ENCODE data around the gene IGF2.

Gene IGF2

DNA sequence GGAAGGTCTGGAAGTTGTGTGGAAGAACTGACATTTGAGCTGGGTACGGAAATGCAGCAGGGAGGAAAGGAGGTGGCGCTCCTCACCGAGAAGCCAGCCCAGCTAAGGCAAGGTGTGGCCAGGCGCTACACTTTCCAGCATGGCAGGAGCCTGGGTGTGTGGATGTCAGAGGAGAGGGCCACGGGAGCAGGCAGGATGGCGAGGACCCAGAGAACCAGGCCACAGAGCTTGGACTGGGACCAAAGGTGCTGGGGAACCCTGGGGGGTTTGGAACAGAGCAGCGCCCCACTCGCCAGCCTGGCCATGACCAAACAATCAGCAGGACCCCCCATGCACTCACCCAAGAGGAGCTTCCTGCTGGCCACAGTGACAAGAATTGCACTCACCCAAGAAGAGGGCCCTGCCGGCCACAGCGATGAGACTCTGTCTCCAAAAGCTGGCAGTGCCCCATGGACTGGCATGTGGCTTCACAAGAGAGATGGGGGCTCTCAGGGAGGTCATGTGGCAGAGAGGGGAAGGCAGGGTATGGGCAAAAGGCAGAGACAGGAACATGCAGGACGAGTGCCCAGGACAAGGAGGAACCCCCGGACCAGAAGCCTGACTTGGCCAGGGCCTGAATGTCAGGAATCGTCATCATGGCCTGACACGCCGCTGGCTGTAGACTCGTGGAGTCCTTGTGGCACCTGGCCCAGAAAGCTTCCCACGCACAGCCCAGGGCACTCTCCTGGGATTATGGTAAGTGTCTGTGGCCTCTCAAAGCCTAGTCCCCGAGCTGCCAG is 45.4 kb downstream of the IGF2 start:
- Histone ChIP-seq H3K4me2 (ENCODE audit: low read length) (no peak overlapping the region), H3K4me1 (no peaks in the 10 kb centered on the region), H3K36me3 (ENCODE audit: control insufficient read depth, insufficient read depth, low read length) (no peaks in the 10 kb centered on the region), H3K79me2 (no peaks in the 10 kb centered on the region), H2AFZ (no peak overlapping the region), H3K4me3 (ENCODE audit: low read depth, low read length) (no peak overlapping the region), H3K27me3 (ENCODE audit: control insufficient read depth, insufficient read depth, low read length) (no peaks in the 10 kb centered on the region), H3K9me3 (ENCODE audit: control insufficient read depth, low read length) (no peaks in the 10 kb centered on the region), H3K27ac (no peak overlapping the region), H3K9ac (no peak overlapping the region)
- TF ChIP-seq, protein P1, sequence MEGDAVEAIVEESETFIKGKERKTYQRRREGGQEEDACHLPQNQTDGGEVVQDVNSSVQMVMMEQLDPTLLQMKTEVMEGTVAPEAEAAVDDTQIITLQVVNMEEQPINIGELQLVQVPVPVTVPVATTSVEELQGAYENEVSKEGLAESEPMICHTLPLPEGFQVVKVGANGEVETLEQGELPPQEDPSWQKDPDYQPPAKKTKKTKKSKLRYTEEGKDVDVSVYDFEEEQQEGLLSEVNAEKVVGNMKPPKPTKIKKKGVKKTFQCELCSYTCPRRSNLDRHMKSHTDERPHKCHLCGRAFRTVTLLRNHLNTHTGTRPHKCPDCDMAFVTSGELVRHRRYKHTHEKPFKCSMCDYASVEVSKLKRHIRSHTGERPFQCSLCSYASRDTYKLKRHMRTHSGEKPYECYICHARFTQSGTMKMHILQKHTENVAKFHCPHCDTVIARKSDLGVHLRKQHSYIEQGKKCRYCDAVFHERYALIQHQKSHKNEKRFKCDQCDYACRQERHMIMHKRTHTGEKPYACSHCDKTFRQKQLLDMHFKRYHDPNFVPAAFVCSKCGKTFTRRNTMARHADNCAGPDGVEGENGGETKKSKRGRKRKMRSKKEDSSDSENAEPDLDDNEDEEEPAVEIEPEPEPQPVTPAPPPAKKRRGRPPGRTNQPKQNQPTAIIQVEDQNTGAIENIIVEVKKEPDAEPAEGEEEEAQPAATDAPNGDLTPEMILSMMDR (IDR thresholded peaks at IDR 0.05) = no peak

DNA sequence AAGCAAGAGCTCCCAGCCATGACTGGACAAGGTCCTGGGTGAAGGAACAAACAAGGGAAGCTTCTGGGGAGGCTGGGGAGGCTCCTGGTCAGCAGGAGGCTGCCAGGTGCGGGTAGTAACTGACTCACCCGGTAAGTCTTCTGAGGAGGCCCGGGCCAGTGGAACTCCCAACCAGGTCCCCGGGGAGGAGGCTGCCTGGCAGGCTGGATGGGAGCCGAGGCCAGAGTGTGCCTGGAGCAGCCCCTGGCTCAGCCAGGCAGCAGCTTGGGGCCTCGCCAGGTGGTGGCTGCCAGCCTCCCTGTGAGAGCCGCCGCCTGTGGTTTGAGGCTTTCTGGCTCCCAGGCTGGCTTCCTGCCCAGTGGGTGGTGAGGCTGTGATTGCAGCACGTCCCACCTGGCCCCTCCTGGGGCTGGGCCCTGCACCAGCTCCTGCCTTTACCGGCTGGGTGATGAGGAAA is 46.2 kb downstream of the IGF2 start:
- no peak overlapping the region for H3K27ac ChIP-seq

DNA sequence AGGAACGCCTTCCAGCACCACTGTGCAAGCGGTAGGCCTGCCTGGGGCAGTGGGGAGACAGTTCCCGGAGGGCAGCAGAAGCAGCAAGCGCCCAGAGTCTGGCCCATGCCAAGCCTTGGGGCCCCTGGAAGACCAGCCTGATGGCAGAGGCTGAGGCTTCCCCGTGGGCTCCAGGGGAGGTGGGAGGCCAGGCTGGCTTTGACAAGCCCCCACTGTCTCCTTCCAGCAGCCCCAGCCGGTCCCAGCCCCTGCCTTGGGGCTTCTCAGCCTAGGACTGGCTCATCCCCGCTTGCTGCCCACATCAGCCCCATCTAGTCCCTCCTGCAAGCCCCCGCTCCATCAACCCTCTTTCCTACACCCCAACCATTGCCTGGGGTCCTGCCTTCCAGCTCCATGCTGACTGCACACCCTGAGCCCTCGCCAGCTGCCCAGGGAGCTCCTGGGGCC is 46.7 kb downstream of the IGF2 start:
- Histone ChIP-seq H3K79me2 (no peaks in the 10 kb centered on the region), H3K4me2 (ENCODE audit: low read length) (no peak overlapping the region), H3K27ac (no peak overlapping the region), H2AFZ (no peak overlapping the region), H3K4me1 (no peaks in the 10 kb centered on the region), H3K27me3 (ENCODE audit: control insufficient read depth, insufficient read depth, low read length) (no peaks in the 10 kb centered on the region), H3K9me3 (ENCODE audit: control insufficient read depth, low read length) (no peaks in the 10 kb centered on the region), H3K36me3 (ENCODE audit: control insufficient read depth, insufficient read depth, low read length) (no peaks in the 10 kb centered on the region), H3K9ac (no peak overlapping the region), H3K4me3 (ENCODE audit: low read depth, low read length) (no peak overlapping the region)
- TF ChIP-seq, protein P1 (IDR thresholded peaks at IDR 0.05) = no peak

More for the DNA sequence above, 46.2 kb downstream of the IGF2 start:
- no peaks in the 10 kb centered on the region for H3K9me3 ChIP-seq (ENCODE audit: control insufficient read depth, low read length)
- H3K4me3 ChIP-seq (ENCODE audit: low read depth, low read length) = no peak overlapping the region
- H3K4me2 ChIP-seq (ENCODE audit: low read length) = no peak overlapping the region
- H3K79me2 ChIP-seq = no peaks in the 10 kb centered on the region
- no peaks in the 10 kb centered on the region for H3K27me3 ChIP-seq (ENCODE audit: control insufficient read depth, insufficient read depth, low read length)
- H2AFZ ChIP-seq = no peak overlapping the region
- no peak overlapping the region for H3K9ac ChIP-seq
- H3K36me3 ChIP-seq (ENCODE audit: control insufficient read depth, insufficient read depth, low read length) = no peaks in the 10 kb centered on the region
- TF ChIP-seq, protein P1 (IDR thresholded peaks at IDR 0.05) = no peak
- H3K4me1 ChIP-seq = no peaks in the 10 kb centered on the region

DNA sequence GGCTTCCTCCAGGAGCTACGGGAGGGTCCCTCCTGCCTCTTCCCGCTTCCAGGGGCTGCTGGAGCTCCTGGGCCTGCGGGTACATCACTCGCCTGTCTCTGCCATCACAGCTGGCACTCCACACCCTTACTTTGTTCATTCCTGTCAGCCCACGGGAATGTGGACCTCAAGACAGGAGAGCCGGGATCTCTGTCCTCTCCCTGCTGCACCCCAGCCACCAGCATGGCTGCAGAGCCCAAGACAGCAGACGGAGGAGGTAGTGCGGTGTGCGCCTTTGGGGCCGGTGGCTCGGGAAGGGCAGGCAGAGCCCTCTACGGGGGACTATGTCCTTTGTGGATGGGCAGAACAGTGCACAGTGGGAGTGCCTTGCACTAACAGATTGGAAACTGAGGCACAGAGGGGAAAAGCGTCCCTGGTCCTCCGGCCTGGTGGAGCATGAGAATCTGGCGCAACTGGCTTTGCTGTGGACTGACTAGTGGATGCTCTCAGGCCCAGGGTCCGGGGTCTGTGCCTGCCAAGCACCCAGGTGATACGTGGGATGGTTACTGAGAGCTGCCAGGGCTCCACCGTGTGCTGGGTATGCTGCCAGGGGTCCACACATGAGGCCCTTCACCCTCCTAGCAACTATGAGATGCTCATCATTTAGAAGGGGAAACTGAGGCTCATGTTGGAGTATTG is 47.3 kb downstream of the IGF2 start:
- no peaks in the 10 kb centered on the region for H3K4me1 ChIP-seq
- H3K4me3 ChIP-seq (ENCODE audit: low read depth, low read length) = no peak overlapping the region
- no peaks in the 10 kb centered on the region for H3K36me3 ChIP-seq (ENCODE audit: control insufficient read depth, insufficient read depth, low read length)
- H2AFZ ChIP-seq = no peak overlapping the region
- H3K27me3 ChIP-seq (ENCODE audit: control insufficient read depth, insufficient read depth, low read length) = no peaks in the 10 kb centered on the region
- TF ChIP-seq, protein P1 (IDR thresholded peaks at IDR 0.05) = no peak
- H3K9ac ChIP-seq = no peak overlapping the region
- H3K79me2 ChIP-seq = no peaks in the 10 kb centered on the region
- no peak overlapping the region for H3K27ac ChIP-seq
- no peak overlapping the region for H3K4me2 ChIP-seq (ENCODE audit: low read length)
- no peaks in the 10 kb centered on the region for H3K9me3 ChIP-seq (ENCODE audit: control insufficient read depth, low read length)

All from parathyroid adenoma (tissue), 2 donors.